Activated CD4-positive, alpha-beta T cell treated with anti-CD3 and anti-CD28 coated beads for 36 hours (primary cell): ENCODE measurements around the gene UBQLNL. TPM values are rescaled to one million over a fixed set of nuclear protein-coding genes. Genes with fewer than 3 reads are reported as not detected.

ENCODE experiments used
- ATAC-seq: fragments of 200-7000 bp; cut with Tn5 transposase; one replicate; pipeline ENCODE4 v1.10.0; 2021; ENCODE audit warnings: mild to moderate bottlenecking, moderate library complexity
- CTCF ChIA-PET: fragments of 350-600 bp; sonication (Branson Sonifier 250); formaldehyde crosslinking; loops from one replicate; lab custom pipeline; 2021; ENCODE audit warnings: antibody characterized with exemption; lab: Charles Lee
- POLR2A ChIA-PET: fragments of 350-600 bp; sonication (Branson Sonifier 250); formaldehyde crosslinking; loops from one replicate; lab custom pipeline; 2021; ENCODE audit warnings: antibody characterized with exemption, inconsistent platforms; lab: Charles Lee
- DNase-seq: peaks from one replicate; pipeline ENCODE4 v3.0.0-alpha.2; 2020
- H3K27ac Mint-ChIP-seq: one replicate; pipeline ENCODE4 v1.8.0; 2021; ENCODE audit warnings: mixed read lengths
- H3K27me3 Mint-ChIP-seq: one replicate; pipeline ENCODE4 v1.8.0; 2021; ENCODE audit warnings: mixed read lengths
- H3K36me3 Mint-ChIP-seq: one replicate; pipeline ENCODE4 v1.8.0; 2021; ENCODE audit warnings: low read depth, mixed read lengths
- H3K4me1 Mint-ChIP-seq: one replicate; pipeline ENCODE4 v1.8.0; 2021; ENCODE audit warnings: mixed read lengths
- H3K4me3 Mint-ChIP-seq: one replicate; pipeline ENCODE4 v1.8.0; 2021; ENCODE audit warnings: mild to moderate bottlenecking, moderate library complexity, mixed read lengths
- H3K9me3 Mint-ChIP-seq: one replicate; pipeline ENCODE4 v1.8.0; 2021; ENCODE audit warnings: low read depth, mixed read lengths
- intact Hi-C, 2 experiments: fragments of 100-400 bp; cut with DNase I in 1 of 2; cut with micrococcal nuclease in 1 of 2; formaldehyde crosslinking; loops; one replicate each; pipeline versions ENCODE4 v1.14.2 to v1.15.1; 2022 to 2024; cut with DNase I, micrococcal nuclease
- total RNA-seq, 2 experiments: library from RNA; stranded (reverse); gene quantifications; one replicate each; pipeline ENCODE4 v1.2.3, GENCODE V29; 2021

The UBQLNL gene
- total RNA-seq, 2 experiments from 2014 or later, result 0.11 to 0.14 TPM

DNA sequence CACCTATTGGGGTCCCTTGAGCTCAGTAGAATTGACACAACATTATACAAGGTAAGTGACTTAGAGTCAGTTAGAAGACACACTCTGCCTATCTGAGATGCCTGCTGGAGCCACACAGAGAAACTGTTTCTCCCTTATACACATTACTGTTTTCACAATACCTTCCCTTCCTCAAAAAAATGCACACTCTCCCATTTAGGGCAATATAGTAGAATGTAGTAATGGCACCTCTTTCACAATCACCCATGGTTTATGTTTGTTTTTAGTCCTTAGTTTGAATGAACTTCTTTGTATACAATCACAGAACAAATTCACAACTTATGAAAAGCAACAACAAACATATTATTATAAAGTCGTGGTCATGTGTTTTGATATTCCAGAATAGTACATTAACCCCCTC, 17.5 kb upstream of the UBQLNL start:
- DNase-seq (no peak), ATAC-seq (no peak)
- CTCF ChIA-PET, result no interaction called here
- no peak overlapping the region for H3K4me3 Mint-ChIP-seq
- H3K27ac Mint-ChIP-seq, result no peak overlapping the region
- no peaks in the 10 kb centered on the region for H3K4me1 Mint-ChIP-seq
- H3K27me3 Mint-ChIP-seq, result no peaks in the 10 kb centered on the region
- H3K36me3 Mint-ChIP-seq, result no peaks in the 10 kb centered on the region
- POLR2A ChIA-PET, result no interaction called here
- peaks cover 2% of the 10 kb centered on the region for H3K9me3 Mint-ChIP-seq
- intact Hi-C loops, result no loop called here

DNA sequence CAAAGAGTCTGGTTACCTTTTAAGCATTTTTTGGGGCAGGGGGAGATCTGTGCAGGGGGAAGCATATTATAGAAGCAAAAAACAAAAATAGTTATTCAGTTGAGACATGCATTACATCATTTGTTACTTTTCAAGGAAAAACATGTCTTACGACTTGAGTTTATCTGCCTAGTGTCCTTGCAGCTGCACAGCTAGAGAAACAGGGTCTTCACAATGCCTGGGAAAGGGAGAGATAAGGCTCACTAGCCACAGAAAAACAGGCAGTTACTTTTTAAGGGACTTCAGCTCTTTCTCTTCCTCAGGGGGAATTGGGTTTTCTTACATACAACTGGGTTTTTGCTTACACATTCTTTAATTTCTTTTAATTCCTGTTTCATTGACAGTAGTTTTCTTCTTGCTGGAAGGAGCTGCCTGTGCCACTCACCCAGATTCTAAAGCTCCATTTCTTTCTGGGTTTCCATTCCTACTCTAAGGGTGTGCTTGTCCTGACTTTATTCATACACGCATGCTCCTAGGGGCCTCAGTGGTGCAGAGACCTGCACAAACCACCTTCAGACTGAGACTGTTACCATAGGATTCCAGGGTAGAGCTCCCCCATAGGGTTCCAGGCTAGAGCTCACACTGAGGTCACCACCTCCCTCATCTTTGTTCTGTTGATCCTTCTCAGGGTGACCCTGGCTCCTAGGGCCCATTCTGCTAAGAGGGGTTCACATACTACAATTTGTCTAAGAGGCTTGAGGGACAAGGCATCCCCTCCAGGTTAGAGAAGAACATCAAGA, 14.7 kb upstream of the UBQLNL start:
- CTCF ChIA-PET, result interaction anchor here (0.6 kb wide), 1 partner anchor 39 kb away, joined by 3 read pairs; no protein-coding TSS in a partner anchor
- no peaks in the 10 kb centered on the region for H3K4me1 Mint-ChIP-seq
- H3K36me3 Mint-ChIP-seq, result no peaks in the 10 kb centered on the region
- DNase-seq, result no peak
- H3K4me3 Mint-ChIP-seq, result no peak overlapping the region
- H3K27ac Mint-ChIP-seq, result no peak overlapping the region
- ATAC-seq, result no peak
- no peaks in the 10 kb centered on the region for H3K27me3 Mint-ChIP-seq
- intact Hi-C loops, result no loop called here
- POLR2A ChIA-PET, result no interaction called here
- H3K9me3 Mint-ChIP-seq, result no peaks in the 10 kb centered on the region

DNA sequence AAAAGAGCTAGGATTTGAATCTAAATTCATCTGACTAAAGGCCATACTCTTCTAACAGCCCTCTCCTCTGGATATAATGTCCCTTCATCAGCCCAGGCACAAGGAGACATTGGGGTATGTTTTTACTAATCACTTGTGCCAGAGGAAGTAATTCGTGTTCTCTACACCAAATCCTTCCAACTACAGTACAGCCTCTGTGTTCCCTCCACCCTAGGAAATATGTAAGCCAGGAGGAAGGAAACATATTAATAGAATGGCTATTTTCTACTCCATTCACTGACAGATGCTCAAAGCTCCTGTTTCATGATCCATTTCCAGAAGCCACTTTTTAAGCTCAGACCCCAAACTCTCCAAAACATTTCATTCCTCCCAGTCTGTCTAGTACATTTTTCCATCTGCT, 12.0 kb upstream of the UBQLNL start:
- no peak overlapping the region for H3K27ac Mint-ChIP-seq
- POLR2A ChIA-PET, result no interaction called here
- CTCF ChIA-PET, result no interaction called here
- intact Hi-C loops, result no loop called here
- no peak for ATAC-seq
- H3K36me3 Mint-ChIP-seq, result no peaks in the 10 kb centered on the region
- no peak for DNase-seq
- no peak overlapping the region for H3K4me3 Mint-ChIP-seq
- H3K9me3 Mint-ChIP-seq, result no peaks in the 10 kb centered on the region
- no peaks in the 10 kb centered on the region for H3K4me1 Mint-ChIP-seq
- H3K27me3 Mint-ChIP-seq, result no peaks in the 10 kb centered on the region

DNA sequence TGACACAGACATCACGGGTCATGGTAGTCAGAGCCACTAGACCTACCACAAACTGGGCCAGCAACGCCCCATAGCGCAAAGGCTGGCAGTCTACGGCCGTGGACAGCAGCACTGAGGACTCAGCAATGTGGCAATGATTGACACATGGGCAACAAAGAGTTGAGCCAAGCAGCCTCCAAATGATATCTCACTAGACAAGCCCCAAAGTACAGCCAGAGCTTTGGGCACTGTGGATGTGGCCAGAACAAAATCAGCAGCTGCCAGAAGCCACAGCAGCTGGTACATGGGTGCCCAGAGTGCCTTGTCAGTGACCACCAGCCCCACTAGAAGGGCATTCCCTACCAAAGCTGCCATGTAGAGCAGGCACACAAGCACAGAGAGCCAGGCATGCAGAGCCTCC, 11.2 kb upstream of the UBQLNL start:
- CTCF ChIA-PET, result interaction anchor here (0.5 kb wide), 1 partner anchor 301 kb away, joined by 3 read pairs; no protein-coding TSS in a partner anchor
- no peak for ATAC-seq
- Mint-ChIP-seq H3K27ac (no peak overlapping the region), H3K4me1 (no peaks in the 10 kb centered on the region), H3K4me3 (no peak overlapping the region), H3K36me3 (no peaks in the 10 kb centered on the region), H3K9me3 (no peaks in the 10 kb centered on the region), H3K27me3 (no peaks in the 10 kb centered on the region)
- POLR2A ChIA-PET, result interaction anchor here (0.5 kb wide), 1 partner anchor 240 kb away, joined by 3 read pairs; no protein-coding TSS in a partner anchor
- no peak for DNase-seq
- intact Hi-C loops, result no loop called here

DNA sequence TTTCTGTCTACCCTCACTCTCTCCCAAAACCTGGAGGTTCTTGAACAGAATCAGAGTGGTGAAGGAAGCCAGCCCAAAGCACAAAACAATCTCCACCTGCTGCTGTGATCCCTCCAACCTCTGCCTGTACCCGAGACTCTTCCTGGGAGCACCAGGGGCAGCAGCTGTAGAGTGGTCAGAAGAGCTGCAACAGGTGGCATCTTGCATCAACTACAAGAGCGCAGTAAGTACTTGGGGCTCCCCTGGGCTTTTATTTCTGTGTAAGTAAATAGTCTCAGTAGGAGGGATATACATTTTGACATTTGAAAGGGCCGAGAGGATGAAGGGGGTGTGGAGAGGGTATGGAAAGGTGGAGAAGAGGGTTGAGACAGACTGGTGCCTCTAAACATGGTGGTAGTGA, 8.3 kb upstream of the UBQLNL start:
- Mint-ChIP-seq H3K27ac (no peak overlapping the region), H3K9me3 (no peaks in the 10 kb centered on the region), H3K4me1 (no peaks in the 10 kb centered on the region), H3K36me3 (no peaks in the 10 kb centered on the region), H3K4me3 (no peak overlapping the region), H3K27me3 (no peaks in the 10 kb centered on the region)
- no peak for DNase-seq
- ChIA-PET CTCF (interaction anchor here (0.7 to 1.1 kb wide), 3 partner anchors 12 to 32 kb away, joined by 3 read pairs; no protein-coding TSS in a partner anchor), POLR2A (no interaction called here)
- no peak for ATAC-seq
- intact Hi-C loops, result no loop called here

DNA sequence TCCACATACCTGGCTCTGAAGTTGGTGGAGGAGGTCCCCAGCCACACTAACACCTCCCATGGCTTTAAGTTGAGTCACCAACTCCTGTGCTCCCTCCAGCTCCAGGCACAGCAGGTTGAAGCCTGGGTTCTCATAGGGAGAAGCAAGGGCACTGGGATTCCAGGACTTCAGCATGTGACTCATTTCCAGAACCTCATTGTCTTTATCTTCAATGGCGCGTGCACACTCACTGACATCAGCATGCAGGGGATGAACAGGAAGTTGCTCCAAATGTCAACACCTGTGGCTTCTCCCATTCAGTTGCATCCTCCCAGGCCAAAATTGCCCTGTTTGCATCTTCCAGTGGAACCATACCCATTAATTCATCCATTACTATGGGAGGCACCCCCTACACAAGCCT, 5.8 kb upstream of the UBQLNL start:
- ChIA-PET CTCF (no interaction called here), POLR2A (no interaction called here)
- intact Hi-C loops, result no loop called here
- H3K9me3 Mint-ChIP-seq, result no peaks in the 10 kb centered on the region
- no peaks in the 10 kb centered on the region for H3K36me3 Mint-ChIP-seq
- H3K27ac Mint-ChIP-seq, result no peak overlapping the region
- no peaks in the 10 kb centered on the region for H3K4me1 Mint-ChIP-seq
- no peak overlapping the region for H3K4me3 Mint-ChIP-seq
- DNase-seq (no peak), ATAC-seq (no peak)
- no peaks in the 10 kb centered on the region for H3K27me3 Mint-ChIP-seq

DNA sequence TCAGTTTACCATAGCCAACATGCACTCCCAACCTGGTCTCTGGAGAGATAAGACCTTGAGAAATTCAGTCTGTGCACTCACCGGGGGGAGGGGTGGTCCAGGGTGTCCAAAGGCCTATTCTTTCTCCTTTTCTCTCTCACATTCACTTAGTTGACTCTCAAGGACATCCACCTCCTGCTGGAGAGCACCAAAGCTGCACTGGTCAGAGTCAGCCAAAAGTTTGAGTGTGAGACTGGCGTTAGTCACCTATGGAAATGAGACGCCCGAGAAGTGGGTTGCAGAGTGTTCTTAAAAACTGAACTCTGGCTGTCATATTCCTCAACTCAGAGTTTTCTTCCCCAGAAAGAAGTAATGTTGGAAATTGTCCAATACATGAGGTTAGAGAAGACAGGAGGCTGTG, 5.0 kb upstream of the UBQLNL start:
- H3K4me3 Mint-ChIP-seq, result no peak overlapping the region
- DNase-seq (no peak), ATAC-seq (no peak)
- POLR2A ChIA-PET, result no interaction called here
- CTCF ChIA-PET, result no interaction called here
- H3K27me3 Mint-ChIP-seq, result no peaks in the 10 kb centered on the region
- no peaks in the 10 kb centered on the region for H3K36me3 Mint-ChIP-seq
- no peaks in the 10 kb centered on the region for H3K9me3 Mint-ChIP-seq
- no peak overlapping the region for H3K27ac Mint-ChIP-seq
- intact Hi-C loops, result no loop called here
- no peaks in the 10 kb centered on the region for H3K4me1 Mint-ChIP-seq

DNA sequence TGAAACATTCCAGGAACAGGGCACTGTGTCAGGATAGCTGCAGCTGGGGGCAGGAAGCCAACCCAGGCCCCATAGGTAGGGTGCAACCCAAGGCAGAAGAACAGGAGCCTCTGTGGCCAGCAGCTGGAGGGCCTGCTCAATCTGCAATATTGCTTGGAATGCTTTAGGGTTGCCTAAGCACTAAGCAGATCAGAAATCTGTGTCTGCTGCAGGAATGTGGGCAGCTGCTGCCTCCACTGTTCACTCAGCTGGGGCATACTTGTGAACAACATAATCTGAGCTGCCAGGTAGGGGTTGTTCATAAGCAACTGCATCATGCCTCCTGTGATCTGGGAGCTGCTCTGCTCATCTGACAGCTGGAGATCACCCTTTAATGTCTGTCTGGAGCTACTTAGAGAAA, 1.7 kb downstream of the UBQLNL start:
- H3K36me3 Mint-ChIP-seq, result no peaks in the 10 kb centered on the region
- CTCF ChIA-PET, result no interaction called here
- no peaks in the 10 kb centered on the region for H3K4me1 Mint-ChIP-seq
- no peak for DNase-seq
- intact Hi-C loops, result no loop called here
- peaks cover 2% of the 10 kb centered on the region for H3K27me3 Mint-ChIP-seq
- POLR2A ChIA-PET, result no interaction called here
- H3K9me3 Mint-ChIP-seq, result no peaks in the 10 kb centered on the region
- H3K4me3 Mint-ChIP-seq, result no peak overlapping the region
- ATAC-seq, result no peak
- H3K27ac Mint-ChIP-seq, result no peak overlapping the region

DNA sequence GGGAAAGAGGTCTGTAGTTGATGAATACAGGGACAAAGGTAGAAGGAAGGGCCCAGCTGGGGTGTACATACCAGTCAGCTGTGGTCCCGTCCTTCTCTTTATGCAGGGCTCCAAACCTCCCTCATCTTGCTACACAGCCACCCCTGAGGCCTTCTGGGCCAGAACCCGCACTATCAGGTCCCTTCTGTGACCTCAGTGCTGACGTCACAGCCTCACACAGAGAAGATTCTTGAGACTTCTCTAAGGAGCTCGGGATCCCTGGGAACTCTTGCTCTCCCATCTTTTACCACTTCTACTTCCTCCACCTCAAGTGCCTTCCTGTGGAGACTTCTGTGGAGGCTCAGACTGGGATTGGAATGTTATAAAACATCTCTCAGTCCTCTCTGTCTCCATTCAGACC, 6.7 kb downstream of the UBQLNL start, which contains the start of gene UBQLN3:
TSS of gene UBQLN3 (minus strand) at position 155 of the 400 bp plus-strand sequence. CDS start 399 bp downstream, outside the sequence.
- intact Hi-C loops, result no loop called here
- Mint-ChIP-seq H3K27ac (no peak within 1 kb of the TSS), H3K4me1 (no peaks in the 10 kb centered on the region), H3K27me3 (peaks cover 10% of the 10 kb centered on the region), H3K9me3 (no peaks in the 10 kb centered on the region), H3K4me3 (no peak within 1 kb of the TSS), H3K36me3 (no peaks in the 10 kb centered on the region)
- no peak for DNase-seq
- ChIA-PET POLR2A (no interaction called here), CTCF (no interaction called here)
- no peak for ATAC-seq

DNA sequence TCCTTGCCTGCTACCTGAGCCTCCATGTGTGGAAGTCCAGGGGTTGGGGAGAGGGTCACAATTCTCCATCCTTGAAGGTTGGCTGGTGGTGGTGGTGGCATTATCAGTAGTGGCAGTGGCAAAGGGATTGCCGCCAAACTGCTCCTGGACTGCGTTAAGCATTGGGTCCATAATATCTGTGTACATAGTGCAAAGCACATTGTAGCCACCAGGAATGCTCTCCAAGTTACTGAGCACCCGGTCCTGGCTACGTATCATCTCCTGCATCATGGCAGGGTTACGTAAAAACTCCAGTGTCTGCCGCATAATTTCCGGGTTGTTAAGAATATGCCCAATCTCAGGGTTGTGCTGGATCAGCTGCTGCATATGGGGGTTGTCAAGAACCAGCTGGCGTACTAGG, 7.9 kb downstream of the UBQLNL start:
- H3K4me1 Mint-ChIP-seq, result no peaks in the 10 kb centered on the region
- no peaks in the 10 kb centered on the region for H3K9me3 Mint-ChIP-seq
- ATAC-seq (no peak), DNase-seq (no peak)
- intact Hi-C loops, result no loop called here
- no peak overlapping the region for H3K27ac Mint-ChIP-seq
- H3K4me3 Mint-ChIP-seq, result no peak overlapping the region
- H3K27me3 Mint-ChIP-seq, result peaks cover 10% of the 10 kb centered on the region
- ChIA-PET POLR2A (no interaction called here), CTCF (no interaction called here)
- no peaks in the 10 kb centered on the region for H3K36me3 Mint-ChIP-seq

DNA sequence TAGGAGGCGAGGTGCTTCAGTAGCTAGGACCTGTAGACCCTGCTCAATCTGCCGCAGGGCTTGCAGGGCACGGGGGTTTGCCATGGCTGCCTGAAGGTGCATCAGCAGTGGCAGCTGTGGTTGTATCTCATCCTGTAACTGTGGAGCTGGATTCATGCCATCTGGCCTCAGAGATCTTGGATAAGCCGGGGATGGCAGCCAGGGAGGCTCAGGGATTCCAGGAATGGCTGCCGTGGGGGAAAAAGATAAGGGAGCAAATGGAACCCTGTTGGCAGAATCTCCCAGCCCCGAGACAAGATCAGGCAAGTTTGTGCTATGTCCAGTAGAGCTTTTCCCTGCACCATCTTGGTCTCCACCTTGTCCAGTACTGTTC, 8.6 kb downstream of the UBQLNL start:
- Mint-ChIP-seq H3K4me1 (no peaks in the 10 kb centered on the region), H3K27ac (no peak overlapping the region), H3K36me3 (no peaks in the 10 kb centered on the region), H3K4me3 (no peak overlapping the region), H3K27me3 (peaks cover 10% of the 10 kb centered on the region), H3K9me3 (no peaks in the 10 kb centered on the region)
- DNase-seq (no peak), ATAC-seq (no peak)
- intact Hi-C loops, result no loop called here
- CTCF ChIA-PET, result interaction anchor here (0.6 to 0.8 kb wide), 2 partner anchors 37 to 803 kb away, joined by 4 read pairs; no protein-coding TSS in a partner anchor
- POLR2A ChIA-PET, result no interaction called here

DNA sequence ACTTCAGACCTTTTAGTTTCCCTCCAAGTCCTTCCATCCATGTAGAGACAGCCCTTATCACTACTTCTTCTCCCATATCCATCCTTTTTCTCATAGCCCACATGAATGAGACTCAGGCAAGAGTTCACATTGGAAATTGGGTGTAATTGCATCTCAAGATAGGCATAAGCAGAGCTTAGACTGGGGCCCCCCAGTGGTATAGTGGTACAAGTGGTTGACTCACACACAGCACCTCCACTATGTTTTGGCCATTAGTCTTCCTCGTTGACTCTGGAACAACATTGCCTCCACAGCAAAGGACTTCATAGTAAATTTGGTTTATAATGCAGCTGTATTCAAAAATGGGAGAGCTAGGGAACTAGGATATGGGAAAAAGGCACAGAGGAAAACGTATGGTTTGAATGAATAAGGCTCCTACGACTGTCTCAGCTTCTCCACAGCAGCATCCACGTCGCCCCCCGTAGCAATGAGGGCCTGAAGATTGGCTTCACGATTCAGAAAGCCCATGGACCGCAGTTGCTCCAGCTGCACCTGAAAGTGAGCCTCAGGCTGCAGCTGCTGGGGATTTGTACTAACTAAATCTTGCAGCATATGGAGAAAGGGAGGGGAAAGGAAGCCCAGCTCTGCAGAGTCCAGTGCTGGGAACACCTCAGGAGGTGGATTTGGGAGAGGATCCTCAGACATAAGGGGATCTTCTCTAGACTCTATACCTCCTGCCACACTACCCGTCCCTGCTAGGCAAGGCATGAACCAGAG, 9.1 kb downstream of the UBQLNL start:
- ATAC-seq, result no peak
- ChIA-PET POLR2A (no interaction called here), CTCF (interaction anchor here (0.6 to 0.8 kb wide), 2 partner anchors 37 to 804 kb away, joined by 4 read pairs; no protein-coding TSS in a partner anchor)
- H3K27ac Mint-ChIP-seq, result no peak overlapping the region
- no peaks in the 10 kb centered on the region for H3K9me3 Mint-ChIP-seq
- no peaks in the 10 kb centered on the region for H3K36me3 Mint-ChIP-seq
- no peaks in the 10 kb centered on the region for H3K4me1 Mint-ChIP-seq
- peaks cover 10% of the 10 kb centered on the region for H3K27me3 Mint-ChIP-seq
- DNase-seq, result no peak
- no peak overlapping the region for H3K4me3 Mint-ChIP-seq
- intact Hi-C loops, result no loop called here
